ENCODE data around the gene RSAD1.
"Not testable (repeated sequence)": the region's sequence is repeated elsewhere in the genome, so short reads cannot be mapped to it uniquely, and the experiment has no call there.

RSAD1 gene

DNA sequence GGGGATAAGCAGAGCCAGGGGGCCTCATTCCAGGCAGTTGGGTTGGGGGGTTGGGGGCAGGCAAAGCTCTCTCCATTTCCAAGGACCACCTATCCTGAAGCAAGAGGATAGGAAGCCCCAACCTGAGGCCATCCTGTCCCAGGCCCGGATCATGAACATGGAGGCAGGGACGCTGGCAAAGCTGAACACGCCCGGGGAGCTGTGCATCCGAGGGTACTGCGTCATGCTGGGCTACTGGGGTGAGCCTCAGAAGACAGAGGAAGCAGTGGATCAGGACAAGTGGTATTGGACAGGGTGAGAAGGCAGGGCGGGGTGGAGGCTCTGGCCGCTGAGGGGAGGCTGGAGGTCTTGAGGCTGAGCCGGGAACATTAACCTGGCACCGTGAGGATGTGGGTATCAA lies 6.4 kb upstream of the RSAD1 start:
- no peak for DNase-seq (ENCODE audit: low read depth in 2 of 2)

DNA sequence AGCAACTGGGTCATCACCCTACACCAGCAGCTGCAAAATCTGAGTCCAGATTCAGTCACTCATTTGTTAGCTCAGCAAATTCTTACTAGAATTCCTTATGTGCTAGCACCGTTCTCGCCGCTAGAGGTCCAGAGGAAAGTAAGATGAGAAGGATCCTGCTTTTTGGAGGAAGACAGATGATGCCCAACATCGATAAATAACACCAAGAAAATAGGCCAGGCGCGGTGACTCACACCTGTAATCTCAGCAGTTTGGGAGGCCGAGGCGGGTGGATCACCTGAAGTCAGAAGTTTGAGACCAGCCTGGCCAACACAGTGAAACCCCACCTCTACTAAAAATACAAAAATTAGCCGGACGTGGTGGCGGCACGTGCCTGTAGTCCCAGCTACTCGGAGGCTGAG lies 5.9 kb upstream of the RSAD1 start:
- not testable (repeated sequence) for DNase-seq (ENCODE audit: low read depth in 2 of 2)

DNA sequence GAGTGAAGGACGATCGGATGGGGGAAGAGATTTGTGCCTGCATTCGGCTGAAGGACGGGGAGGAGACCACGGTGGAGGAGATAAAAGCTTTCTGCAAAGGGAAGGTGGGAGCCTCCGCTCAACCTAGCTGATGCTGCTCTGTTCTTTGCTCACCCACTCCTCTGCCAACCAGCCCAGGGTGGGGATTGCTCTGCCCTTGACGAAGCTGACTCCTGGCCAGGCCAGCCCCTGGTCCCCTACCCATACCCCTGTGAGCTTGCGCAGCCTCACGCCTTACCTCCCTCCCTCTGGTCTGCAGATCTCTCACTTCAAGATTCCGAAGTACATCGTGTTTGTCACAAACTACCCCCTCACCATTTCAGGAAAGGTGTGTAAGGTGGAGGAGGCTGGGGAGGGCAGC lies 4.8 kb upstream of the RSAD1 start:
- DNase-seq (ENCODE audit: low read depth in 2 of 2): no peak

DNA sequence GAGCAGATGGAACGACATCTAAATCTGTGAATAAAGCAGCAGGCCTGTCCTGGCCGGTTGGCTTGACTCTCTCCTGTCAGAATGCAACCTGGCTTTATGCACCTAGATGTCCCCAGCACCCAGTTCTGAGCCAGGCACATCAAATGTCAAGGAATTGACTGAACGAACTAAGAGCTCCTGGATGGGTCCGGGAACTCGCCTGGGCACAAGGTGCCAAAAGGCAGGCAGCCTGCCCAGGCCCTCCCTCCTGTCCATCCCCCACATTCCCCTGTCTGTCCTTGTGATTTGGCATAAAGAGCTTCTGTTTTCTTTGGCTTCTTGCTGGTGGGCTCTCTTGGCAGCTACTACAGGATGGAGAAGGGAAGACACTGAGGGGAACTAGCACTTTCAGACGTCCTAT lies 4.1 kb upstream of the RSAD1 start:
- DNase-seq (ENCODE audit: low read depth in 2 of 2): no peak

DNA sequence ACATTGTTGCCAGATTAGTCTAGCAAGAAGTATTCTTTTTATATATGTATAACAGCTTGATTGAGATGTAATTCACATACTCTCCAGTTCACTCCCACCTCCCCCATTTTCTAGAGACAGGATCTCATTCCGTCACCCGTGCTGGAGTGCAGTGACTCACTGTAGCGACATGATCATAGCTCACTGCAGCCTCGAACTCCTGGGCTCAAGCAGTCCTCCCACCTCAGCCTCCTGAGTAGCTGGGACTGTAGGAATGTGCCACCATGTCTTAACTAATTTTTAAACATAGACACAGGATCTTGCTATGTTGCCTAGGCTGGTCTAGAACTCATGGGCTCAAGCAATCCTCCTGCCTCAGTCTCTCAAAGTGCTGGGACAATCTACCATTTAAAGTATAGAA lies 3.3 kb upstream of the RSAD1 start:
- no peak for DNase-seq (ENCODE audit: low read depth in 2 of 2)

DNA sequence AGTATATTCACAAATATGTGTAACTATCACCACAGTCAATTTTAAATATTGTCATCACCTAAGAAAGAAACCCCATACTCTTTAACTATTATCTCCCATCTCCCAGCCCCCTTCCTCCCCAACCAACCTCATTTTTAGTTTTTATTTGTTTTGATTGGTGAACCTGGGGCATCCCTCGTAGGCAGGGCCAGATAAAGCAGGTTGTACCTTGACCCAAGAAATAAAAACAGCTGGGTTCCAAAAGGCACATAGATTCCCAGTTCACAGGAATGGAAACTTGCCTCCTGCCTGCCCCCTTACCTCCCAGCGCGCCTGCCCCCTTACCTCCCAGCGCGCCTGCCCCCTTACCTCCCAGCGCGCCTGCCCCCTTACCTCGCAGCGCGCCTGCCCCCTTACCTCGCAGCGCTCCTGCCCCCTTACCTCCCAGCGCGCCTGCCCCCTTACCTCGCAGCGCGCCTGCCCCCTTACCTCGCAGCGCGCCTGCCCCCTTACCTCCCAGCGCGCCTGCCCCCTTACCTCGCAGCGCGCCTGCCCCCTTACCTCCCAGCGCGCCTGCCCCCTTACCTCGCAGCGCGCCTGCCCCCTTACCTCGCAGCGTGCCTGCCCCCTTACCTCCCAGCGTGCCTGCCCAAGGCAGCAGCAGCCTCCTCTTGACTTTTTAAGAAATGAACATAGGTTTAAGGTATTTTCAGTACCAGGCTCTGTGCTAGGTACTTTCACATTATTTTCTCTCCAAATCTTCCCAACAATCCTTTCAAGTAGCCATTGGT lies 2.7 kb upstream of the RSAD1 start:
- DNase-seq (ENCODE audit: low read depth in 2 of 2): not testable (repeated sequence)

DNA sequence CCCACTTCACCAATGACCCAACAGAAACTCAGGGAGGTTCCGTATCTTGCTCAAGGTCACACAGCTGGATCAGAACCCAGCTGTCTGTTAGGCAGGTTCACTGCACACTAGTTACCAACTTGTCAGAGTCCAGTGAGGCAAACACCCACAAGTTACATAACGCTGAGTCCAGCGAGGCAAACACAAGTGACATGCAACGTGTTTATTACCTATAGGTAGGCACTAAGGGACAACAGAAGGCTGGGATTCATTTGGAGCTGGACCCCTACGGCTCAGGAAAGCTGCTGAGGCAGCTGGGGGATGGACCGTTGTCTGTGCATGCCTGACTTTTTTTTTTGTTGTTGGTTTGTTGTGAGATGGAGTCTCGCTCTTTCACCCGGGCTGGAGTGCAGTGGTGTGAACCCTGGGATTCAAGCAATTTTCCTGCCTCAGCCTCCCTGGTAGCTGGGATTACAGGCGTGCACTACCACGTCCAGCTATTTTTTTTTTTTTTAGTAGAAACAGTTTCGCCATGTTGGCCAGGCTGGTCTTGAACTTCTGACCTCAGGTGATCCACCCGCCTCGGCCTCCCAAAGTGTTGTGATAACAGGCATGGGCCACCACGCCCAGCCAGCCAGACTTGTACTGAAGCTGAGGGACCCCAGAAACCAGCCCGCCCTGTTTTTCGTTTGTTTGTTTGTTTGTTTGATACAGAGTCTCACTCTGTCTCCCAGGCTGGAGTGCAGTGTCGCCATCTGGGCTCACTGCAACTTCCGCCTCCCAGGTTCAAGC lies 1.9 kb upstream of the RSAD1 start:
- DNase-seq (ENCODE audit: low read depth in 2 of 2): no peak

DNA sequence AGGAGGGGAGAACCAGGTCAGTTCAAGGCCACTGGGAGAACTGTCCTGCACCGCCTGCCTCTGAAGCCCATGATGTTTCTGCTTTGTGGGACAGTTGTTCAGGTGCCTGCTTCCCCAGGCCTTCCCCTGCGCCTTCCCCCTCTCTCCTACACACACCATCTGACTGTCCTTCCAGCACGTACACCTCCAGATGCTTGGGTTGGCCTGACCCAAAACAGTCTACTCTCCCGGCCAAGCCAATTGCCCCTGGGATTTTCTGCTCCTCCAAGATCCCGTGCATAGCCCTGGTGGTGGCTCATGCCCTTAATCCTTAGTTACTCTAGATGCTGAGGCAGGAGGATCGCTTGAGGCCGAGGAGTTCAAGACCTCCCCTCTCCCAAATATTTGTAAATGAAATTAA lies 684 bp upstream of the RSAD1 start:
- DNase-seq (ENCODE audit: low read depth in 2 of 2): no peak

DNA sequence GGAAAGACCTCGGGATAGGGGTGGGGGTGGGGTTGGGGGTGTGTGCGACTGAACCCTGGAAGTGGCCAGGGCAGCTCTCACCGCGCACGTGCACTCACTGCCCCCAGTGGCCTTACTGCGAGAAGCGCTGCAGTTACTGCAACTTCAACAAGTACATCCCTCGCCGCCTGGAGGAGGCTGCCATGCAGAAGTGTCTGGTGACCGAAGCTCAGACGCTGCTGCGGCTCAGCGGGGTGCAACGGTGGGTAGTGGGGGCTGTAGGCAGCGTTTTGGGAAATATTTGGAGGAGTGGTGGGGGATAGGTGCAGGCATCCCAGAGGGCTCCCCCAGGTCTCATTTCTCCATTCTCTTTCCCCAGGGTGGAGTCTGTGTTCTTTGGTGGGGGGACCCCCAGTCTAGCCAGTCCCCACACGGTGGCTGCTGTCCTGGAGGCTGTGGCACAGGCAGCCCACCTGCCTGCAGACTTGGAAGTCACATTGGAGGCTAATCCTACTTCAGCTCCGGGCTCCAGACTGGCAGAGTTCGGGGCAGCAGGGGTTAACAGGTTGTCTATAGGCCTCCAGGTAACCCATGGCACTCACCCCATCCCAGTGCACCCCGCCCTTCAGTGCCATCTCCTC lies 972 bp downstream of the RSAD1 start:
- DNase-seq (ENCODE audit: low read depth in 2 of 2): peak; percentile 46 to 50

DNA sequence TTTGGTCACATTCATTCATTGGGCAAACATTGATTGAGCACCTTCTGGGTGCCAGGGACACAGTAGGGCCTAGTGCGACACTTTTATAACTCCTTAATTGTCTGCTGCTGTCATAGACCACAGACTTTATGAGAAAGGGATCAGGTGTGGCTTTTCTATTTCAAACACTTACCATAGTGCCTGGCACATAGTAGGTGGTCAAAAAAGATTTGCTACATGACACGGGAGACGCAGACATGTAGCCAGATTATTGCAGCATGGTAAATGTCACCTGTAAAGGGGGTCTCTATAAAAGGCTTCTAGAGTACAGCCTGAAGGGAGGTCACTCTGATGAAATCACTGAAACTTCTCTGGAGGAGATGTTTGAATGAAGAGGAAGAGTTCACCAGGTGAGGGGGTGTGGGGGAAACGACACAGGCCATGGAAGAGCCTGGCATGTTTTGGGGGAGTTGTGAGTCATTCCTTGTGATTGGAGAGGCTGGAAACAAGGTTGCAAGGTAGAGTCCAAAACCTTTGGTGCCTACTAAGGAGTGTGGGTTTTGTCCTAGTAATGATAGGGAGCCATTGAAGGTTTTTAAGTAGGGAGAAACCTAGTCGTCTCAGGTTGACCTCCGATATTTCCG lies 1.6 kb downstream of the RSAD1 start:
- no peak for DNase-seq (ENCODE audit: low read depth in 2 of 2)

DNA sequence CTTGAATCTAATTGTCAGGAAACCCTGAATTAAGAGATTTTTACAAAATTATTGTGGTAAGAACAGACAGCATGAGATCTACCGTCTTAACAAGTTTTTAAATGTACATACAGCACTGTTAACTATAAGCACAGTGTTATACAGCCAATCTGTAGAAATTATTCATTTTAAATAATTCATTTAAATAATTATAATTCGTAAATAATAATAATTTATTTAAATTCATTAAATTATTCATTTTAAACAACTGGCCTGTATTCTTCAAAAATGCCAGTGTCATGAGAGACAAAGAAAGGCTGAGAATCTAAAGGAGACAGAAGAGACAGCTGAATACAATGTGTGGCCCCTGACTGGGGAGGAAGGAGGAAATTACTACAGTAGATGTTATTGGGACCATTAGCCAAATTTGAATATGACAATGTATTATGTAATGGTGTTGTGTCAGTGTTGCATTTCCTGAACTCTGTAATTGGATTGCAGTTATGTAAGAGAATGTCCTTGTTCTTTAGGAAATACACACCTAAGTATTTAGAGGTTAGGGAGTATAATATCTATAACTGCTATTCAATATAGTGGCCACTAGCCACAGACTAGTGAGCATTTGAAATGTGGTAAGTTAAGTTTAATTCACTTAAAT lies 2.3 kb downstream of the RSAD1 start:
- DNase-seq (ENCODE audit: low read depth in 2 of 2): no peak

DNA sequence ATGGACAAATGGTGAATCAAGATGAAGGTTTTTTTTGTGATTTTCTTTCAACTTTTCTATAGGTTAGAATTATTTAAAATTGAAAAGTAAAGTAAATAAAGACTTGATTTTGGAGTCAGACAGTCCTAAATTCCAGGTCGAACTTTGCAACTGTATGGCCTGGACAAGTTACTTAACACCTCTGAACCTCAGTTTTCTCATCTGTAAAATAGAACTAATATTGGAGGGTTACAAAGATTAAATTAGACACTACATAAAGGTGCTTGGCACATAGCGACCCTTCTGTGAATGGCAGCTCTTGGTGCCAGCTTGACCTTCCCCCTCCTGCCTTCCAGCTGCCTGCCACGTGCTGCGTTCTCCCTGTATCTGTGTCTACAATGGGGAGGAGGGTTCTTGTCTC lies 3.0 kb downstream of the RSAD1 start:
- DNase-seq (ENCODE audit: low read depth in 2 of 2): no peak

DNA sequence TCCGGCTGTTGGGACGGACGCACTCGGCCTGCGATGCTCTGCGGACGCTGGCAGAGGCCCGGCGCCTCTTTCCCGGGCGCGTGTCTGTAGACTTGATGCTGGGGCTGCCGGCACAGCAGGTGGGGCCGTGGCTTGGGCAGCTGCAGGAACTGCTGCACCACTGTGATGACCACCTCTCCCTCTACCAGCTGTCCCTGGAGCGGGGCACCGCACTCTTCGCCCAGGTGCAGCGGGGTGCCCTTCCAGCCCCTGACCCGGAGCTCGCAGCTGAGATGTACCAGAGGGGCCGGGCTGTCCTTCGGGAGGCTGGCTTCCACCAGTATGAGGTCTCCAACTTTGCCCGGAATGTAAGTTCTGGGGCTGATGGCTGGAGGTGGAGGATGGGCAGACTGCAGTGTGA lies 3.5 kb downstream of the RSAD1 start:
- no peak for DNase-seq (ENCODE audit: low read depth in 2 of 2)

DNA sequence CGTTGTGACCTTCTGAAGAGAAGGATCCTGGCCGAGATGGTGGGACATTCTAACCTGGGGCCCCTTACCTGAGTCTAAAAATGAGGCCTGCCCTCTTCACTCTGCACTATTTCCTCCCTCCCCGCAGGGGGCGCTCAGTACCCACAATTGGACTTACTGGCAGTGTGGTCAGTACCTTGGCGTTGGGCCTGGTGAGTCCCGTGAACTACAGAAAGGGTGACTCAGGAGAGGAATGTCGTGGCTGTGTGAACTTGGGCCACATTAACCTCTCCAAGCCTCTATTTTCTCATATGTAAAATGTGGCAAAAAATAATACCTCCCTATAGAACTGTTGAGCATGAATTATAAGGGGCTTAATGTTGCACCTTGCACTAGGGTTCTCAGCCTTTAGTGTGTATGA lies 3.9 kb downstream of the RSAD1 start:
- peak; percentile 41 to 49 for DNase-seq (ENCODE audit: low read depth in 2 of 2)

DNA sequence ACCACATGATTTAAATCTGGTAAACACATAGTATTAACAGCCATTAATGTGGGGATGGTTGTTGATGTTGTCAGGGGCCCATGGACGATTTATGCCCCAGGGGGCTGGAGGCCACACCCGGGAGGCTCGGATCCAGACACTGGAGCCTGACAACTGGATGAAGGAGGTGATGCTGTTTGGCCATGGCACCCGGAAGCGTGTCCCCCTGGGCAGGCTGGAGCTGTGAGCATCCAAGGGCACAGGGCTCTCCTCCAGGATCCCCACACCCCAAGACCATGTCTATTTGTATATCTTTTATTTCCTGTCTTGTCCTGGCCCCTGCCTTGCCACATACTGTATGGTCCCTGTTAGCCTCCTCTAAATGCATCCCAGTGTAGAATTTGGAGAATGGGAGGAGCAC lies 4.6 kb downstream of the RSAD1 start:
- no peak for DNase-seq (ENCODE audit: low read depth in 2 of 2)

DNA sequence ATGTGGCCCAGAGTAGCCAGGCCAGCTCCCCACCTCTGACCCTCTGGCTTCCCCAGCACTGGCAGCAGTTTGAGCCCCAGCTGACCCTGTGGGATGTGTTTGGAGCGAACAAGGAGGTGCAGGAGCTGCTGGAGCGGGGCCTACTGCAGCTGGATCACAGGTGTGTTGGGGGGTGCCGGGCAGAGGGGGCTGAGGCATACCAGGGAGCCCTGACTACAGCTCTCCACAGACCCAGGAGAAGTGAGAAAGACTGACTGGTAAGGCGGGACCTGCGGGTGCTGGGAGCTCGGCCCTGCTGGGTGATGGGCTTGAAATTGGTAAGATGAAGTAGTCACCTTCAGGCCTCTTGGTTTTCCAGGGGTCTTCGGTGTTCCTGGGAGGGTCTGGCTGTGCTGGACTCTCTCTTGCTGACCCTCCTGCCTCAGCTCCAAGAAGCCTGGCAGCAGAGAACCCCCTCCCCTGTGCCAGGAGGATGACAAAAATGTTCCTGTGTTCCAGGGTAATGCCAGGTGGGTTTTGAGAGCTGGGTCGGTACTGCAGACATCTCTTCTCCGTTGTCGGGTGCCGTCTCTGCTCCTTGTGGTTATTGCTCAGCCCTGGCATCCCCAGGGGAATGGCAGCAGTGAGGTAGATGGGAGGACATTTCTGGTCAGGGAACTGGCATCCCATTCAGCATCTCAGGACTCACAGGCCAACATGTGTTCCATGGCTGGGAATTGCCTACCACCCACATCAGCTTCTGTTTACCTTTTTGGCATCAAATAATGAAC lies 5.9 kb downstream of the RSAD1 start:
- DNase-seq (ENCODE audit: low read depth in 2 of 2): no peak

DNA sequence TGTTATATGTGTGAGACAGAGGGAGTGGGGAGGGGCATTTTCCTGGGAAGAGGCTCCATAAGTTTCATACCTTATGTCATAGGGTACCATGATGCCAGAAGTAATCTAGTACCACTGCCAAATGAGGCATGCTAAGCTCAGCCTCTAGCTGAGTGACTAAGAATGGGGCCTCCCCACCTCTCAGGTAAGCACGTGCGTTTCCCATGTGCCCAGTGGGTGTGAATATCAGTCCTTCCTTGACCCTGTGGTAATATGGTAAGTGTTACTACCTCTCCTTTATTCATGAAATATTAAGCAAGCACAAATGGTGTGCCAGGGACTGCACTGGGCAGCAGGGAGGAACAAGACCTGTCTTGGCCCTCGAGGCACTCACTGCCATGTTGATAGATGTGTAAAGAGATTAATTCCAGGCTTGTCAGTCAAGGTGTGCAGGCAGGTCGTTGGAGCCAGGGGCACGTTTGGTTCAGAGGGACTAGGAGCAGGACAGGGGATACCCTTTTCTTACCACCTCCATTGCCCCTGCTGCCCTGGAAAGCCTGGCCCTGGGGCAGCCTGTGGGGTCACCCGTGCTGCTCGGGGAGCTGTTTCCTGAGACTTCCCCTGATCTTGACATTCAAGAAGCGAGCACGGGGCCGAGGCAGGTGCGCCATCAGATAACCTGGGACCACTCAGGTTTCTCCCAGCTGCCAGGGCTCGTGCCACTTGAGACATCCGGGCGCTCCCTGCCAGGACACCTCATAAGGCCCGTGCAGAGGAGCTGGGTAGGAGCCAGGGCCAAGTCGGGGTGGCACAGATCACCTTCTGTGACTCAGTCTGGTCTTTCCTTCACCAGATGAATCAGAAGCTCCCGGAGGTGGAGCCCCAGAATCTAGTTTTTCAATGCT lies 8.8 kb downstream of the RSAD1 start:
- no peak for DNase-seq (ENCODE audit: low read depth in 2 of 2)

DNA sequence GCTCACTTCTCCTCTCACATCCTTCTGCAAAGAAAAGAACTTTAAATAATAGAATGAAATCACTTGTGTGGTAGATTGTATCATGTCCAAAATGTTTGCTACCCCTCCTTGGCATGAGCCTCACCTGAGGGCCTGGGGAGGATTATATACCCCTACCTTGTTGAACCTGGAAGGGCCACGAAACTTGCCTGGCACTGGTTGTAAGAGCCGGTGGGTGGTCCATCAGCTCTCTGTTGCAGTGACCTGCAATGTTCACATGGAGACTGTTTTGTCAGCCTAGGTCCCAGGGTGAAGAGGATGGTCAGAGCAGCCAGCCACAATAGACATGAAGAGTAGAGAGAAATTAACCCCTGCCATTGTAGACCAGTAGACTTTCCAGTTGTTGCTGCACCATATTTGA lies 10.2 kb downstream of the RSAD1 start:
- DNase-seq (ENCODE audit: low read depth in 2 of 2): no peak

DNA sequence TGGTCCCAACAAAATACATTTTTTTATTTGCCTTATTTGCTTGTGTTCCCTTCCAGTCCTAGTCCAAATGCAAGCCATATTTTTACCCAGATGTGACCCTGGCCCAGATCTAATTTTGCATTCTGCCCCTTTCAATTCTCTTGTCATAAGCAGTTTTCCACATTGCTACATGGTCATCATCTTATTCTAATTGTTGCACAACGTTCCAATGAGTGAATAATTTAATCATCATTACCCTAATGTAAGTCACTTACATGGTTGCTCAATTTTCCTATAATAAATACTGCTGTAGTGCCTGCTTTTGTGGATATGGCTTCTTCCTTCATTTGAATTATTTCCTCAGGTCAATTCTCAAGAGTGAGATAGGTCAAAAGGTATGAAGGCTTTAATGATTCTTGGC lies 12.8 kb downstream of the RSAD1 start:
- DNase-seq (ENCODE audit: low read depth in 2 of 2): no peak

DNA sequence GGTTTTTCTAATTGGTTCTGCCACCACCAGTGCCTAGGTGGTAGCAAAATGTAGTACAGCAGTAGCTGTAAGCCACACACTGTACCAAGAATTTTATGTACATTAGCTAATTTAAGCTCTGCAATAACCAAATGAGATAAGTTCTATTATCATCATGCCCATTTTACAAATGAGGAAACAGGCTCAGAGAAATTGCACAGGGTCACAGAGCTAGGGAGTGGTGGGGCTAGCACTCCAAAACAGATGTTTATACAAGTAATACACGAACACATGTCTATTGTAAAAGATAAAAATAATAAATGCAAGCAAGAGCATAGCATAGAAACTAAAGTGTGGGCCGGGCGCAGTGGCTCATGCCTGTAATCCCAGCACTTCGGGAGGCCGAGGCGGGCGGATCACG lies 13.6 kb downstream of the RSAD1 start:
- DNase-seq (ENCODE audit: low read depth in 2 of 2): no peak

Data from stimulated activated CD8-positive, alpha-beta memory T cell treated with anti-CD3 and anti-CD28 coated beads, Interleukin-7, amount 100 ng/mL, for 4 hours (primary cell).